Gastroesophageal sphincter (tissue), 4 donors: ENCODE data around the gene ANKH. TPM values are rescaled to one million over a fixed set of nuclear protein-coding genes. Genes with fewer than 3 reads are reported as not detected.

Source experiments
- ATAC-seq: fragments of 150-250 bp; one replicate; pipeline ENCODE4 v1.9.1; 2016; ENCODE audit warnings: mild to moderate bottlenecking, moderate library complexity
- H3K27ac ChIP-seq, 4 donors: fragments of 200-600 bp; sonication (generic) in 3 of 4; 1 replicate in 3 of 4; 2 replicates in 1 of 4; pipeline ENCODE4 v1.5.1; 2016 to 2019
- H3K27me3 ChIP-seq: fragments of 200-600 bp; sonication (generic); one replicate; pipeline ENCODE4 v1.5.1; 2019
- H3K36me3 ChIP-seq, 2 donors: fragments of 200-600 bp; sonication (generic); one replicate each; pipeline ENCODE4 v1.5.1; 2019; ENCODE audit warnings: control low read depth in 1 of 2
- H3K4me1 ChIP-seq, 3 donors: fragments of 200-600 bp; sonication (generic); 1 replicate in 2 of 3; 2 replicates in 1 of 3; pipeline ENCODE4 v1.5.1; 2016 to 2019; ENCODE audit warnings: control low read depth in 2 of 3
- H3K4me3 ChIP-seq, 2 donors: fragments of 200-600 bp; sonication (generic); one replicate each; pipeline ENCODE4 v1.5.1; 2019; ENCODE audit warnings: mild to moderate bottlenecking in 1 of 2, moderate library complexity in 1 of 2
- H3K9me3 ChIP-seq, 3 donors: fragments of 200-600 bp; sonication (generic); one replicate each; pipeline ENCODE4 v1.5.1; 2017 to 2019; ENCODE audit warnings: control low read depth in 2 of 3
- CTCF ChIP-seq, 4 experiments: fragments of 200-600 bp in 2 of 4; fragments of 450-650 bp in 2 of 4; sonication (generic) in 1 of 4; IDR thresholded peaks; one replicate each; pipeline ENCODE4 v1.5.1; 2017 to 2019; ENCODE audit warnings: antibody characterized with exemption in 4 of 4, mild to moderate bottlenecking in 2 of 4, moderate library complexity in 2 of 4
- EP300 ChIP-seq: sonication (generic); formaldehyde crosslinking; IDR thresholded peaks from one replicate; pipeline ENCODE4 v1.6.1; 2017; ENCODE audit warnings: antibody characterized with exemption, mild to moderate bottlenecking
- POLR2A ChIP-seq, 2 donors: fragments of 450-650 bp; IDR thresholded peaks; one replicate each; pipeline ENCODE4 v1.6.1; 2017; ENCODE audit warnings: antibody characterized with exemption in 2 of 2, mild to moderate bottlenecking in 2 of 2, moderate library complexity in 1 of 2
- POLR2AphosphoS5 ChIP-seq: sonication (generic); formaldehyde crosslinking; IDR thresholded peaks from one replicate; pipeline ENCODE4 v1.6.1; 2017; ENCODE audit warnings: antibody characterized with exemption
- WGBS, 2 donors: methylation state at CpG; one replicate each; pipeline ENCODE4 v1.1.5; 2018; ENCODE audit warnings: low coverage in 1 of 2; 5-methylcytosine and 5-hydroxymethylcytosine counted together
- total RNA-seq, 4 donors: library from RNA; depleted of rRNA; stranded (reverse); fragments of >200 nt; gene quantifications; one replicate each; pipeline ENCODE4 v1.1.0, GENCODE V29; 2016

Gene ANKH
- total RNA-seq, 4 donors from 2014 or later, result 30.0 to 45.2 (median 36.0) TPM

- no peaks in the 10 kb centered on the region for H3K36me3 ChIP-seq
- no peak for ATAC-seq
- H3K27ac ChIP-seq, result no peak overlapping the region
- WGBS, 2 donors, result 58 to 86% methylated on average over 1 to 2 of the region's 2 CpGs
- no peak for TF ChIP-seq POLR2AphosphoS5
- no peak for TF ChIP-seq EP300
- TF ChIP-seq POLR2A (IDR thresholded peaks at IDR 0.05), result no peak
- TF ChIP-seq CTCF (IDR thresholded peaks at IDR 0.05), result no peak
- no peak overlapping the region for H3K4me3 ChIP-seq
- no peaks in the 10 kb centered on the region for H3K9me3 ChIP-seq
- peaks cover 0 to 5% (median 0%) of the 10 kb centered on the region in 3 donors for H3K4me1 ChIP-seq
- H3K27me3 ChIP-seq, result no peaks in the 10 kb centered on the region
These were observed 37.5 kb downstream of the ANKH start for GRCh38 chr5:14834062-14834461.

GRCh38 chr5:14831006-14831338 is 40.6 kb downstream of the ANKH start:
- Histone ChIP-seq H3K4me1 (peaks cover 0 to 5% (median 0%) of the 10 kb centered on the region in 3 donors), H3K36me3 (no peaks in the 10 kb centered on the region), H3K27me3 (no peaks in the 10 kb centered on the region), H3K27ac (no peak overlapping the region), H3K4me3 (no peak overlapping the region), H3K9me3 (no peaks in the 10 kb centered on the region)
- 100% methylated on average over 1 to 2 of the region's 2 CpGs for WGBS, 2 donors
- TF ChIP-seq CTCF (IDR thresholded peaks at IDR 0.05) (no peak), POLR2AphosphoS5 (no peak), EP300 (no peak), POLR2A (IDR thresholded peaks at IDR 0.05) (no peak)
- no peak for ATAC-seq

- H3K27me3 ChIP-seq, result no peaks in the 10 kb centered on the region
- no peak overlapping the region for H3K4me3 ChIP-seq
- ATAC-seq, result no peak
- peaks cover 0 to 5% (median 0%) of the 10 kb centered on the region in 3 donors for H3K4me1 ChIP-seq
- H3K27ac ChIP-seq, result no peak overlapping the region
- H3K36me3 ChIP-seq, result no peaks in the 10 kb centered on the region
- WGBS, 2 donors, result 79 to 89% methylated on average over 3 to 11 of the region's 12 CpGs
- TF ChIP-seq POLR2A (IDR thresholded peaks at IDR 0.05), result no peak
- TF ChIP-seq EP300, result no peak
- TF ChIP-seq CTCF (IDR thresholded peaks at IDR 0.05), result no peak
- no peak for TF ChIP-seq POLR2AphosphoS5
- H3K9me3 ChIP-seq, result no peaks in the 10 kb centered on the region
These were observed 41.2 kb downstream of the ANKH start for GRCh38 chr5:14830210-14831005.

- Histone ChIP-seq H3K9me3 (no peaks in the 10 kb centered on the region), H3K27ac (no peak overlapping the region), H3K4me3 (no peak overlapping the region), H3K36me3 (no peaks in the 10 kb centered on the region), H3K27me3 (no peaks in the 10 kb centered on the region), H3K4me1 (peaks cover 0 to 9% (median 0%) of the 10 kb centered on the region in 3 donors)
- 69 to 74% methylated on average over 3 of the region's 3 CpGs for WGBS, 2 donors
- no peak for ATAC-seq
- TF ChIP-seq CTCF (IDR thresholded peaks at IDR 0.05) (no peak), POLR2A (IDR thresholded peaks at IDR 0.05) (no peak), POLR2AphosphoS5 (no peak), EP300 (no peak)
These were observed 42.2 kb downstream of the ANKH start for GRCh38 chr5:14829396-14829795.

- Histone ChIP-seq H3K36me3 (no peaks in the 10 kb centered on the region), H3K4me1 (peaks cover 0 to 22% (median under 1%) of the 10 kb centered on the region in 3 donors), H3K9me3 (no peaks in the 10 kb centered on the region), H3K27me3 (no peaks in the 10 kb centered on the region), H3K4me3 (no peak overlapping the region), H3K27ac (no peak overlapping the region)
- no peak for ATAC-seq
- TF ChIP-seq POLR2AphosphoS5, result no peak
- TF ChIP-seq EP300, result no peak
- no peak for TF ChIP-seq POLR2A (IDR thresholded peaks at IDR 0.05)
- no peak for TF ChIP-seq CTCF (IDR thresholded peaks at IDR 0.05)
- 78 to 80% methylated on average over 3 to 4 of the region's 4 CpGs for WGBS, 2 donors
These were observed 44.9 kb downstream of the ANKH start for GRCh38 chr5:14826714-14827113.
